AG09309 (cell line): ENCODE measurements around the gene TBC1D13.

ENCODE experiments used
- DNase-seq: peaks from one replicate; pipeline ENCODE4 v3.0.0-alpha.2; 2010; ENCODE audit warnings: low read depth
- H3K4me3 ChIP-seq: 2 replicates; pipeline ENCODE4 v1.5.1; 2011; ENCODE audit warnings: mild to moderate bottlenecking, low read depth, low read length, moderate library complexity; ENCODE audit not compliant: control insufficient read depth
- CTCF ChIP-seq: IDR thresholded peaks from 2 replicates; pipeline ENCODE4 v1.5.1; 2011; ENCODE audit warnings: mild to moderate bottlenecking, low read depth, low read length, inconsistent platforms; ENCODE audit not compliant: insufficient read depth, control insufficient read depth; ENCODE audit errors: missing control alignments

TBC1D13 gene

DNA sequence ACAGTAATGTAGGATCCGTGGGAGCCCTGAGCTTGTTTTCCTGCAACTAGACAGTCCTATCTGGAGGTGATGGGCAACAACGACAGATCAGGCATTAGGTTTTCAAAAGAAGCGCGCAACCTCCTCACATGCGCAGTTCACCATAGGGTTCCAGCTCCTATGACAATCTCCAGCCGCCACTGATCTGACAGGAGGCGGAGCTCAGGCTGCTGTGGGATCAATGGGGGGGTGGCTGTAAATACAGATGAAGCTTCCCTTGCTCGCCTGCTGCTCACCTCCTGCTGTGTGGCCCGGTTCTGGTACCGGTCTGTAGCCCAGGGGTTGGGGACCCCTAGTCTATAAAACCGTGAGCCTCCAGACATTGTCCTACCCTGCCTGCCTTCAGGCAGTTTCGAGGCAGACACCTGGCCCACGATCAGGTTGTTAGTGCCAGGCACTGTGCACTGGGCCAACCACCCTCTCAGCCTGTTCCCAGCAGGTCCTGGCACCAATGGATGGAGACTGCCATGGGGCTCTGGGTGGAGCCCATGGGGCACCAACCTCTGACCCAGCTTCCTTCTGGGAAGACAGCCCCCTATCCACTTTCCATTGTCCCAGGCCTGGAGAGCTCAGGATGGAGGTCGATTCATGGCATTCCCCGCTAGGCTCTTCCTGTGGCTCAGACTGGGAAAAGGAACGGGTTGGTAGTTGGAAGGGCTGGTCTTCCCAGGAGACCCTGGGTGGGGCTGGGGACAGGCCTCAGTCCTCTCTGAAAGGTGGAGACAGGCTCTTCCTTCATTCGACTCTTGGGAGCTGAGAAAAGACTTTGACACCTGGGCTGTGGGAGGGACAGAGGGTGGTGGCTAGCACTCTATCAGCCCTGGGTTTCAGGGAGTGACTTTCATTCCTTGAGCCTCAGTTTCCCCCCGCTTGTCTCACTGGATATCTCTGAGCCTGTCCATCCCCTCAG lies 32.9 kb downstream of the TBC1D13 start:
- no peak for DNase-seq
- H3K4me3 ChIP-seq: no peak overlapping the region
- TF ChIP-seq CTCF: no peak

DNA sequence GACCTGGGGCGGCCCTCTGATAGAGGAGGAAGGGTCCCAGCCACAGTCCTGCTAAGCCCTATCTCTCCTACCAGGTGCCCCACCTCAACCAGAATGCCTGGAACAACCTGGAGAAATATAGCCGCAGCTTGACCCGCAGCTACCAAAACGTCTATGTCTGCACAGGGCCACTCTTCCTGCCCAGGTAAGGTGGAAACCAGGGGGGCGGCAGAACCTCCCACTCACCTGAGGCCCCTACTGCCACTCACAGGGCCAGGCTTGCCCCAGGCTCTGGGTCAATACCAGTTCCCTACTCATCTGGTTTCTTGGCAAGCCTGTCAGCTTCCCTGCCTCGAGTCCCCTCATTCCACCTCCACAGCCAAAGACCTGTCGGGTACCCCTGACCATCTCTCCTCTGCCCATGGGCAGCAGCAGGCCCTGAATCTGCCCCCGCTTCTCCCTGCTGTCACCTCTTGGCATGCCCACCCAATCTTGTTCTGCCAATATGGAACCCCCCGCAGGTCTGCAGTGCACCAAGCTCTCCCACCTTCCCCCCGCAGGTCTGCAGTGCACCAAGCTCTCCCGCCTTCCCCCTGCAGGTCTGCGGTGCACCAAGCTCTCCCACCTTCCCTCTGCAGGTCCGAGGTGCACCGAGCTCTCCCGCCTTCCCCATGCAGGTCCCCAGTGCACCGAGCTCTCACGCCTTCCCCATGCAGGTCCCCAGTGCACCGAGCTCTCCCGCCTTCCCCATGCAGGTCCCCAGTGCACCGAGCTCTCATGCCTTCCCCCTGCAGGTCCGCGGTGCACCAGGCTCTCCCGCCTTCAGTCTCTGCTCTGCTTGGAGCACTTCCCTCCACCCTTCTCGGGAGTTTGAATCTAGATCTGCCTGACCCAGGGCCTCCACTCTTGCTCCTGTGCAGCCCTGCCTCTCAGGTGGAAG lies 33.9 kb downstream of the TBC1D13 start:
- no peak for TF ChIP-seq CTCF
- DNase-seq: no peak
- no peak overlapping the region for H3K4me3 ChIP-seq

DNA sequence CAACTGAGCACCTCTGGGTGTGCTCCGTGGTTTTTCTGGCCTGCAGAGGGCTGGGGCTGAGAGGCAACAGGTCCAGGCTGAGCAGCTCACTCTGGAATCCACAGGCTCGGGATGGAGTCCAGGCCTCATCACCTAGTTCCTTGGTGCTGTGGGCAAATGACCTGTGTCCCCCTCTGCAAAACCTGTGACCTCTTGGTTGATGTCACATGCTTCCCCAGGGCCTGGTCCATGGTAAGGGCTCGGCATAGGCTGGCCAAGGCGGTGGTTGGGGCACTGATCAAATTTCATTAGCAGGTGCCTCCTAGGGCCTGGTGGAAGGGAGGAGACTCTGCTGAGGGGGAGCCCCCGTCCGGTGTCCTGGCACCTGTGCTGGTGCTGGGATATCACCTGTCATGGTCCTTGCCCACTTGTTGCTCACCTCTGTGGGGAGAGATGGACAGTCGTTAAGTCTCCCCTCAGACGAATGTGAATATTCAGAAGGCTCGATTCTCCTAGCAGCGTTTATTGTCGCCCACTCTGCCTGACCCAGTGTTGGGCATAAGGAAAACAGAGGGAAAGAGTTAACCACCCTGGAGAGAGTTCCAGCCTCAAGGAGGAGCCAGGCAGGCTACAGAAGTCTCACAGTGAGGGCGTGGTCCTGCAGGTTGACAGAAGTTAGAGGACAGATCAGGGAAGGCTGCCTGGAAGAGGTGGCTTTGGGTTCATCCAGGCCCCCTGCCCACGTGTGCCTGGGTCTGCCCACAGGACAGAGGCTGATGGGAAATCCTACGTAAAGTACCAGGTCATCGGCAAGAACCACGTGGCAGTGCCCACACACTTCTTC lies 34.7 kb downstream of the TBC1D13 start:
- no peak for TF ChIP-seq CTCF
- DNase-seq: no peak
- no peak overlapping the region for H3K4me3 ChIP-seq

DNA sequence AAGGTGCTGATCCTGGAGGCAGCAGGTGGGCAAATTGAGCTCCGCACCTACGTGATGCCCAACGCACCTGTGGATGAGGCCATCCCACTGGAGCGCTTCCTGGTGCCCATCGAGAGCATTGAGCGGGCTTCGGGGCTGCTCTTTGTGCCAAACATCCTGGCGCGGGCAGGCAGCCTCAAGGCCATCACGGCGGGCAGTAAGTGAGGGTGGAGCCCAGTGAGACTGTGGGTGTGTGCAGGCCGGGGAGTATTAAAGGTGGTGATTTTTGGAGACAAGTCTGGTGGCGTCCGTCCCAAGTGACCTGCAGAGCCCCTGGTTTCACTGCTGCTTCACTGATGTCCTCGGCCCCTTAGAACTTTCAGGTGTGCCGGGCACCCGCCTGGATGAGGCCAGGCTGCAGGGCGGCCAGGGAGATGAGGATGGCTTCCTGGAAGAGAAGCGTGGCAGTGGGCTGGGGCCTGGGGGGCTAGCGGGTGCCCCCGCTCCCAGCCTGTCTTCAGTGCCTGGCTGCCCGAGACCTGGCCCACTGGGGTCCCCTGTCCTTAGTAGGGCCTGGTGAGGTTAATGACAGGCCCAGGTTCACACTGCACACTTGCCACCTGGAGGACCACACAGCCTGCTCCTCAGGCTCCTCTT lies 35.5 kb downstream of the TBC1D13 start:
- no peak for DNase-seq
- TF ChIP-seq CTCF: no peak
- no peak overlapping the region for H3K4me3 ChIP-seq

DNA sequence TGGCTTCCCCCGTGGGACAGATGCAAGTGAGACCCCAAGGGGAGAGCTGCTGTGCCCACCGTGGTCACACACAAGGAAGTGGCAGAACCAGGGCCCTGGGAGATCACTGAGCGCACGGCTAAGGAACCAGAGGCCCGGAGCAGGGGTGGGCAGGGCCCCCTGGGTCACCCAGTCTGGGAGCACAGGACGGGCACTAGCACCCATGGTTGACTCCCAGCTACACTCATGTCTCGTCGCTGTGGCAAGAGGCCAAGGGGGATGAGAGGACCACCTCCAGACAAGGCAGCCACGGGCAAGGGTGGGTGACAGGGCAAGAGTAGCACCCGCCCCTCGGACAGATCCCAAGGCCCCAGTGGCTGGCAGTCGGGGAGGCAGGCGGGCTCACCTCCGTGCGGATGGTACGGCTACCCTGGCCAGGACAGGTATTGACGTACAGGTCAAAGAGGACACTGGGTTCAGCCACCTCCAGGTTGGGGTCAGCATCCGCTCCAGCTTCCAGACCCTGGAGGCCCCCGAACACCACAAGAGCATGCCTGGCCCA lies 36.4 kb downstream of the TBC1D13 start:
- DNase-seq: no peak
- no peak for TF ChIP-seq CTCF
- no peak overlapping the region for H3K4me3 ChIP-seq
